SHP77 (cell line): ENCODE measurements around the gene KIAA1217.
"Not testable (repeated sequence)": the region's sequence is repeated elsewhere in the genome, so short reads cannot be mapped to it uniquely, and the experiment has no call there.

ENCODE experiments used
- DNase-seq, 2 experiments: peaks; one replicate each; lab custom pipeline; 2025; lab: John Stamatoyannopoulos, UW

Gene KIAA1217

GRCh38 chr10:24288581-24288980, 79.6 kb downstream of the KIAA1217 start:
- no peak for DNase-seq

- DNase-seq, result no peak
Observed at GRCh38 chr10:24289235-24289634, 80.3 kb downstream of the KIAA1217 start.

DNA sequence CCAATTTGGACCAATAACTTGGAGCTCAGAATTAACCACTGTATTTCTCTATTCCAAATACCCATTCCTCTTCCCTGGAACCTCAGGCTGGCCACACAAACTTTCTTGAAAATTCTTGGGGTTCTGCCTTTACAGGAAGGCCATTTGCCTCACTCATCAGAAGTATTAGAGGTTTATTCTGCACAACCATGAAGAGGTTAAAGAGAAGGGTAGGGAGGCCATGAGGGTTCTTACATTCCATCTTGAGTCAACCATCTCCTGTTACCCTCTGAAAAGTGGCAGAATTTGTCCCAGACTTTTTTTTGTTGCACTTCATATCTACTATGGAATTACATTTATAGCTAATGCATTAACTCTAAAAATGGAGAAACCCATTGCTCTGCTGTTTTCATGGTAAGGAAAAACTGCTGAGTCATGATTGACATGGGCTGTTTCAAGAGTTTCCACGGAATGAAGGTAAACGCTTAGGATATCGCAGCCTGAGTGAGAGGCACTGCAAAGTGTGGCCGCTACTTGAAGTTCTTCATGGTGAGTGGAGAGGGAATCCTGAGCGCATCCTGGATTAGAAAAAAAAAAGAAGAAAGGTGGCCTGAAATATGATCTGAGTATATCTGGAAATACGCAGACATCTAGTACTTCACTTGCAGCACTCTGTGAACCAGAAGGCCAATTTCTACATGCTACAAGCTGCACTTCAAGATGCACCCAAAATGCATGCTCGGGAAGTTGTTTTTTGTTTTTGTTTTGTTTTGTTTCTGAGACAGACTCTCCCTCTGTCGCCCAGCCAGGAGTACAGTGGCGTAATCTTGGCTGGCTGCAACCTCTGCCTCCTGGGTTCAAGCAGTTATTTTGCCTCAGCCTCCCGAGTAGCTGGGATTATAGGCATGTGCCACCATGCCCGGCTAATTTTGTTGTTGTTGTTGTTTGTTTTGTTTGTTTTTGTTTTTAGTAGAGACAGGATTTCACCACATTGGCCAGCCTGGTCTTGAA, 83.7 kb downstream of the KIAA1217 start:
- DNase-seq, result no peak

GRCh38 chr10:24299578-24300260, 90.8 kb downstream of the KIAA1217 start:
- no peak for DNase-seq

DNA sequence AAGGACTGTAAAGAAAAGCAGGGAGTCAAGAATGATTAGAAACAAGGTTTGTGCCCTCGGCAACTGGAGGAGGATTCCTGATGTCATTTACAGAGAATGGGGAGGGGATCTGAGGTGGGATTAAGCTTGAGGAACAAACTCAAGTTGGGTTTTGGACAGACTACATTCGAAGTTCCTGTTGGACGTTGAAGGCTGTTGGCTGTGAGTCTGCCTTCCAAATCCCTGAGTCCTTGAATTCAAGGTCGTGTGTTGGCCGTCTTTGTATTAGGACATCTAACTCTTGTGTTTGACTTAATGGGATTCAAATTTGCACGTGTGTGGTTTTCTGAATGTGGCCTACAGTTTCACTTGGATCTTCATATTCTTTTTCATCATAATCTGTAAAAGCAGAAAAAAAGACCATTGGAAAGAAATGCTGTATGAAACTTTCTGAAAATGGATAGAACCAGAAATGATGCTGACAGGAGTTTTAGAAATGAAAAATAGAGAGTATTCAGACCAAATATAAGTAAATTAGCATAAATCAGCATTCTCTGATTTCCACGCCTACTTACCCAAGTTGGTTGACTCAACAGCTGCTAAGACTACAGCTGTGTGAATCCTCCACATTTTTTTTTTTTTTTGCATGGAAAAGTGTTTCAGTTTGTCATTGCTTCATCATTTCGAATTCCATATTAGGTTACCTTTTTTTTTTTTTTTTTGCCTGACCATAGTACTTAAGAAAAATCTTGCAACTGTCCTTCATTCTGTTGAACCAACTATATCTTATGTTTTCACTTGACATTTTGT, 94.8 kb downstream of the KIAA1217 start:
- DNase-seq, result no peak

DNA sequence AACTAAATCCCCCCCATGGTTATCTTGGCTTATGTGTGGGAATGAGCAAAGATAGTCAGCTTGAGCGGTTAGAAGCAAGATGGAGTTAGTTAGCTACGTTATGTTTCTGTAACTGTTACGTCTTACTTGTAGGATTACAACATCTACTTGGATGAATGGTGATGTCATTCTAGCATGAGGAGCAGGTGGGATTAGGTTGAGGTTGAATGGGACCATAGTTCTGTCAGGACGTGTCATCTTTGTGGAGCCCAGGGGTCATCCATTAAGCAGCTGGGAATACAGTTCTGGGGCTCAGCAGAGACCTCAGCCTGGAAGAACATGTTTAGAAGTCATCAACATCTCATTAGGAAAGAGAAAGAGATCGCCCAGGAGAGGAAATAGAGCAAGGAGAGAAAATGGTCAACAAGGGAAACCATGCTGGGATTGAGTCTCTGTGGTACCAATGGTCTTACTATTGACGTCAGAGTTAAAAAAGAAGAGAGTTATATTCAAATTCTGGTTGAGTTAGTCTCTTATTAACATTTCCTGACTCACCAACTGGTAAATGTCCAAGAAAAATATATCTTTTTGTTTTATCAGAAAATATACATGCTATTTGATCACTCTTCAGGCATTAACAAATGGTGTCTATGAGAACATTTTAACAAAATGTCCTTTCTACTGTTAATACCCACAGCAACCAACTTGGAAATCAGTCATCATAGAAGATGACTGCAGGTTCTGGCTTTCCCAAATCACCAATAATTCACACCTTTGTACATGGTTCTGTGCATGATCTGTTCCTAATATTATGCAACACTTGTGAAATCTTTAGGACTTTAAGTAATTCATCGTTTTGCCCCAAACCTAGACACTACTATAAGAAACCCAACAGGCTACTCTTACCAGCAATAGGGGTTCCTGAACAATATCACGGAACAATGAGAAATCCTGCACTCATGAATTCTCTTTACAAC, 96.9 kb downstream of the KIAA1217 start:
- no peak for DNase-seq

GRCh38 chr10:24306507-24306875, 97.6 kb downstream of the KIAA1217 start:
- DNase-seq, result no peak

GRCh38 chr10:24307116-24307515, 98.2 kb downstream of the KIAA1217 start:
- no peak for DNase-seq

- no peak for DNase-seq
Observed at GRCh38 chr10:24307696-24308485, 99.0 kb downstream of the KIAA1217 start.

DNA sequence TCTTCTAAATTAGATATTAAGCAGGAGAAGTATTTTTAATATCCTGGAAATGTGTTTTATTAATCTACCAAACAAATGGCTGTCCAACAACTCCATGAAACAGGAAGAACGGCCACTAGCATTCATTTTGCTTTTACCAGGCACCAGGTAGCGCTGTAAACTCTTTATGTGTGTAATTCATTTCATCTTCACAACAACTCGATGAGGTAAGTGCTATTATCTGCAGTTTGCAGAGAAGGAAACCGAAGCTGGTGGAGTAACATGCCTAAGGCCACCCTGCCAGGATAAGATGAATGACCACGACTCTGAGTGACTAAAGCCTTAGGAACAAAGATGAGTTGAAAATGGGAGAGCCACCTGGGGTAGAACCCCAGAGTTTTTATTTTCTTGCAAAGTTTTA, 101.2 kb downstream of the KIAA1217 start:
- DNase-seq, result no peak

- no peak for DNase-seq
Observed at GRCh38 chr10:24311888-24312287, 103.0 kb downstream of the KIAA1217 start.

- DNase-seq, result no peak
Observed at GRCh38 chr10:24313283-24313682, 104.3 kb downstream of the KIAA1217 start.

DNA sequence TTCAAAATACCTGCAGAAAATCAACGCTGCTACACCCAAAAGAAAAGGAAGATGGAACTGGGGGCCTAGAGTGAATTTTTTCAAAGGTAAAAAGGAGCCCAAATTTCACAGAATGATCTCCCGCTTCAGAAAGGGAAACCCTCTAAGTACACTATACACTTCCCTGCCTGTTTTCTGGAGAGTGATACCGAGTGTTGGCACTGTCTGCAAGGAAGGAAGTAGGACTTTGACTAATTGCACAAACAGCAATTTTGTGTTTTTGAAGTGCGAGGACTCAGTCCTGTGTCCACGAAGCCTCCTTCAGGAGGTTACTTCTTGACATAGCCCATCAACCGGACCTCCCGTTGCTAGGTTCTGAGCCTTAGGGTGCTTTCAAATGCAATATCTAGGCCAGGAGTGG, 106.3 kb downstream of the KIAA1217 start:
- no peak for DNase-seq

- DNase-seq, result no peak
Observed at GRCh38 chr10:24318517-24318916, 109.6 kb downstream of the KIAA1217 start.

DNA sequence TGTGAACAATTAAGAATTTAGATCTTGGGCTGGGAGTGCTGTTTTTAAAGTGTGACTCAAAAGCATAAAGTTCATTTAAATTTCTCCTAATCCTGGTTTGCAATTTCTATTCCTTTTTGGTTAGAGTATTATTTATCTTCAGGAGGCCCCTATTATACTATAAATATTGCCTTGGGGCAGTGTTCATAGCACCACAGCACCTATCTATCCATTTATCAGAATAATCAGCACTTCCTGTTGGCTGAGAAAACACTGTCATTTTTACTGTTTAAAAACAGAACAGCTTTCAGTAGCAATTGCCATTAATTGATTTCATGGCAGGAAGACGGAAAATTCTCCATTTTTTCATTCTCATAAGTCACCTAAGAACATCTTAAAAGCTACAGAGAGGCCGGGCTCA, 111.4 kb downstream of the KIAA1217 start:
- DNase-seq, result no peak

- no peak for DNase-seq
Observed at GRCh38 chr10:24324651-24325050, 115.7 kb downstream of the KIAA1217 start.

GRCh38 chr10:24331457-24331856, 122.5 kb downstream of the KIAA1217 start:
- no peak for DNase-seq

- no peak for DNase-seq
Observed at GRCh38 chr10:24333736-24334135, 124.8 kb downstream of the KIAA1217 start.

DNA sequence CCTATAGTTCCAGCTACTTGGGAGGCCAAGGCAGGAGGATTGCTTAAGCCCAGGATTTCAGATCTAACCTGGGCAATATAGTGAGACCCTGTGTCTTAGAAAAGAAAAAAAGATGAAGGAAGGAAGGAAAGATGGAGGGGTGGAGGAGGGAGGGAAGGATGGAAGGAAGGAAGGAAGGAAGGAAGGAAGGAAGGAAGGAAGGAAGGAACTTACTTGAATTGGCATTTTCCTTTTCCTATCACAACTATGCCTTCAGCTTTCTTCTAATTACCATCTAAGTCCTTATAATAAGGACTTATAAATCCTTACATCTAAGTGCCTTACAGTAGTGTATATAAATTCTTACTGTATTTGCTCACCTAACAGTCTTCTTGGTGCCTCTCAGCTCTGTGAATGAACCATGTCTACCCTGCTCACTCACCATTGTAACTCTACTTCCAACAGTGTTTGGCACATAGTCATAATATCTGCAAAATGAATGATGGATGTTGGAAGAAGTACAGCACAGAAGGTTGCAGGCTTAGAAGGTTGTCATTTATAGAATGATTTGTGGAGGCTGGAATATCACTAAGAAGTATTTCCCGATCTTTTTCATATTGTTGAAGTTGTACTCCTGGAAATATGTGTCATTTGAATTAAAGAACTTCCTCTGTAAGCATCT, 125.5 kb downstream of the KIAA1217 start:
- DNase-seq, result no peak

GRCh38 chr10:24337723-24338122, 128.8 kb downstream of the KIAA1217 start:
- not testable (repeated sequence) for DNase-seq
